HG02870 (cell line): Measurements from ENCODE around the gene RNASE8.
A peak's percentile ranks its signal among the peaks of the same experiment; 100 is the strongest.

Experiments
- ATAC-seq: cut with Tn5 transposase; IDR thresholded peaks from one replicate; pipeline ENCODE4 v1.9.1; 2021; ENCODE audit warnings: mild to moderate bottlenecking, moderate library complexity; ENCODE audit not compliant: unreplicated experiment

RNASE8 gene

DNA sequence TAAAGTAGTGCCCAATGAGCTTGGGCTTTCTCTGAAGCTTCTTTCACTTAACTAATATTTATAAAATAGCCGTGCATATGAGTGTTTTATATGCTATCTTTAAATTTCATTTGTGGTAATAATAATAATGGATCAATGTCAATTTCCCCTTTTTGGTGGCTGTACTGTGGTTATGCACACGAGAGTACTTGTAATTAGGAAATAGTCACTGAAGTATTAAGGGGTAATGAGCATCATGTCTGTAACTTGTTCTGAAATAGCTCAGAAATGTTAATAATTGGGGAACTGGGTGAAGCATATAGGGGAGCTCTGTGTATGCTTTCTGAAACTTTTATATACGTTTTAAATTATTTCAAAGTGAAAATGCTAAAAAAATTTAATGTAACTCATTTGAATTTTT lies 7.0 kb upstream of the RNASE8 start:
- no peak for ATAC-seq

DNA sequence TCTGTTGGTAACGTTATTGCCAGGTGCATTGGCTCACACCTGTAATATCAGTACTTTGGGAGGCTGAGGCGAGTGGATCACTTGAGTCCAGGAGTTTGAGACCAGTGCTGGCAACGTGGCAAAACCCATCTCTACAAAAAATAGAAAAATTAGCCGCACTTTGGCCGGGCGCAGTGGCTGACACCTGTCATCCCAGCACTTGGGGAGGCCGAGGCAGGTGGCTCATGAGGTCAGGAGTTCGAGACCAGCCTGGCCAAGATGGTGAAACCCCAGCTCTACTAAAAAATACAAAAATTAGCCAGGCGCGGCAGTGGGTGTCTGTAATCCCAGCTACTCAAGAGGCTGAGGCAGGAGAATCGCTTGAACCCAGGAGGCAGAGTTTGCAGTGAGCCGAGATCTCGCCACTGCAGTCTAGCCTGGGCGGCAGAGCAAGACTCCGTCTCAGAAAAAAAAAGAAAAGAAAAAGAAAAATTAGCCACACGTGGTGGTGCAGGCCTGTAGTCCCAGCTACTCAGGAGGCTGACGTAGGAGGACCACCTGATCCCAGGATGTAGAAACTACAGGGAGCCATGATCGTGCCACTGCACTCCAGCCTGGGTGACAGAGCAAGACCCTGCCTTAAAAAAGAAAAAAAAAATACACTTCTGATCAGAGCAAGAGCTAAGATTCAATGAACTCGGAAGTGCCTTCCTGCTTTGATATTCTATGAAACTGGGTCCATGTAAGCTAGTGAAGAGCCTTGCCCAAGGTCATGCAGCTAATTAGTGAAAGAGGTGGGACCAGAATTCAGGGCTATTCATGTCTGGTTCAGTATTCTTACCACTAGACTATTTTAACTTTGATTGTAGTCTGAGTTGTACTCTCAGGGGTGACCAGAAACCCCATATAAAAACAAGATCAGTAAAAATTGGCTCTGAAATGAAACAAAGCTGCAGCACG lies 4.2 kb upstream of the RNASE8 start:
- no peak for ATAC-seq

DNA sequence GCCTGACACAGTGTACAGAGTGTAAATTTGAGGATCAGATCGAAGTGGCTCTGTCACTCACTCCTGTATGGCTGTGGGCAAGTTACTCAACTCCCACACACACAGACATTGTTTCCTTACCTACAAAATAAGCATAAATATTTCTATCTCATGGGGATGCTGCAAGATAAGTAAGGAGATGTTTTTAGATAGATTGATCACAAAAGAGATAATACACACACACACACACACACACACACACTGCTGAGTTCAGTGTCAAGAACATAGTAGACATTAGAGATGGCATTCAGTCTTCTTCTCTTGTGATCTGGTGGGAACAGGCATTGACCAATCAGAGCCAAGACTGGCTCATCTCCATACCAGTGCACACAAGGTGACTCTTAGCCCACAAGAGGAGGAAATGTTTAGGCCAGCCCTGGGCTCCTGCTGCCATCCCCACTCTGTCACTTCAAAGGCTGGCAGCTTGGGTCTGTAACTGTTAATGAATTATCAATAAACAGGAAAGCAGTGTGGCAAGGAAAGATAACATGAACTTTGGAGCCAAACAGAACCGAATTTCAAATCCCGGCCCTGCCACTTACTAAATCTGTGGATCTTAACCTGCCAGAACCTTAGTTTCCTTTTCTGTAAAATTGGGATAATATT lies 3.4 kb upstream of the RNASE8 start:
- ATAC-seq: no peak

DNA sequence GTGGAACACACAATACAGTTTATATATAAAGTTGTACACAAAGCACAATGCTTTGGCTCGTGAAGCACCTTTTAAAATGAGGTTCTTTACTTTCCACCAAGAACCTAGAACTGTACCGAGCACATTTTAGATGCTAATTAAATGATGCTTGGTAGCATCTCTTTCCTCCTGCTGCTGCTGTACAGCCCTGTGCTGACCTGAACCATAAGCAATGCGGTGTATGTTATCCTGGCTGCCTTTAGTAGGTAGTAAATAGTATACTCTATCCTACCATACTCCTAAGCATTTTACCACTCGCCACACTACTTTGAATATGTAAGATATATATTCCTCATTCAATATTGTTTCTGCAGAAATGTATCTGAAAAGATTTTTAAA lies 2.9 kb upstream of the RNASE8 start:
- ATAC-seq: no peak

DNA sequence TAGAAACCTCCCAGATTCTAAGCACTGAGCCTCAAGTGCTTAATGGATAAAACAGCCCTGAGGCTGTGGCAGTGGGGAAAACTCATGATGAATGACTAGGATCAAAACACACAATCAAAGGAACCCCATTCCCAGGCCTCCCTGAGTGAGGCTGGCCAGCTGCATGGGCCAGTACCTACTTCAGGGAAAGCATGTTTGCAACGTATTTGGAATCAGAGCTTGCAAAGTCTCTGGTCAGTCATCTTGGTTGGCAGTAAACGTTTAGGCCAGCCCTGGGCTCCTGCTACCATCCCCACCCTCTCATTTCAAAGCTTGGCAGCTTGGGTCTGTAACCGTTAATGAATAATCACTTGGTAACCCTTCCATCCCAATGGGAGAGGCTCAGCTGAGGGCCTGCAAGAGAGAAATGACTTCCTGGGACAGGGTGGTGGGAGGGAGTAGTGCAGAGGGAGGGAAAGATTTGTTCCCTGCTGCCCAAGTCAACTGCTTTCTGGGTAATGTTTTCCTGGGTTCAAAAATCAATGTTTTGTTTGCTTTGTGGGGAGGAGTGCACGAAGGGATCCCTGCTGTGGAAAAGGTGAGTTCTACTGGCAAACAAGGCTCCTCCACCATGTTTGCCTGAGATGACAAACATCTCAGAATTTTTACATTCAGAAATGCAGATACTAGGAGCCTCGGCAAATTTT lies 2.0 kb upstream of the RNASE8 start:
- no peak for ATAC-seq

DNA sequence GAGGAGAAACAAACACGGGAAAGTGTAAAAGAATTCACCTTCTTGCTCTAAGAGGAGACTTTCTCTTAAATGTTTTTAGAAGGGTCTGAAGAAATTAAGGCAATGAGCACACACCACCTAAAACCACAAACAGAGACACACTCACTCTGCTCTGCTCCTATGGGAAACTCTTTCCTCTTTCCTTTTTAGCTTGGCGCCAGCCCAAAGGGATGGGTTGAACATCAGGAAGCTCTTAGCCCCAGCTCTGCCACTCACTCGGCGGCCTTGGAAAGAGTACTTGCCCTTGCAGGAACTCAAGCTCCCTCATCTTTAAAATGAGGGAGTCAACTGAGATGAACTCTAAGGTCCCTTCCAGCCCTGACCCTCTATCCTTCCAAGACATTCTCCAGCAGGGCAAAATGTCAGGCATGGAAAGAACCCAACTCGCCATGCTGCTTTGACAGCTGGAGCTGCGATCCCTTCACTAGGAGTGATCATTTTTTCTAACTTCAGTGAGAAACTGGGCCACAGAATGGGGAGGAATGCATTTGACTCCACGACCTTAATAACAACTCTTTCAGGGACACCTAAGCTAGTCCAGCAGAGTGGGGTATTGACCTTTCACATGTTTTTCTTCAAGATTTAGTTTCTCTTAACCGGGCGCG lies 980 bp upstream of the RNASE8 start:
- no peak for ATAC-seq

DNA sequence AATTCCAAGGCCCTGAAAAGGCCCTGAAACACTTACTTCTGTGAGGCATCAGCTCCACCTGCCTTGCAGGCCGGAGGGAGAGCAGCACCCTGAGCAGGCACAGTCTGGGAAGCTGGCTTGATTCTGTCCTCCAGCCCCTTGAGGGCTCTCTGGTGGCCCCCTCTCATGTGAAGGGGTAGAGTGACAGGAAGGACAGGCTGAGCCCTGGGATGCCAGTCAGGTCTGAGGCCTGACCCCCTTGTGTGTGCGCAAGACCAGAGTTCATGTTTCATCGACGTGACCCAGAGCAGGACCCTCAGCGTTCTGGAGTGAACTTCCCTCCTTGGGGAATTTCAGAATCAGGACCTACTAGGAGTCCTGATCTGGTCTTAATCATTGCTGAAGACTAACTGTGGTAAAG lies 1.3 kb downstream of the RNASE8 start:
- no peak for ATAC-seq

DNA sequence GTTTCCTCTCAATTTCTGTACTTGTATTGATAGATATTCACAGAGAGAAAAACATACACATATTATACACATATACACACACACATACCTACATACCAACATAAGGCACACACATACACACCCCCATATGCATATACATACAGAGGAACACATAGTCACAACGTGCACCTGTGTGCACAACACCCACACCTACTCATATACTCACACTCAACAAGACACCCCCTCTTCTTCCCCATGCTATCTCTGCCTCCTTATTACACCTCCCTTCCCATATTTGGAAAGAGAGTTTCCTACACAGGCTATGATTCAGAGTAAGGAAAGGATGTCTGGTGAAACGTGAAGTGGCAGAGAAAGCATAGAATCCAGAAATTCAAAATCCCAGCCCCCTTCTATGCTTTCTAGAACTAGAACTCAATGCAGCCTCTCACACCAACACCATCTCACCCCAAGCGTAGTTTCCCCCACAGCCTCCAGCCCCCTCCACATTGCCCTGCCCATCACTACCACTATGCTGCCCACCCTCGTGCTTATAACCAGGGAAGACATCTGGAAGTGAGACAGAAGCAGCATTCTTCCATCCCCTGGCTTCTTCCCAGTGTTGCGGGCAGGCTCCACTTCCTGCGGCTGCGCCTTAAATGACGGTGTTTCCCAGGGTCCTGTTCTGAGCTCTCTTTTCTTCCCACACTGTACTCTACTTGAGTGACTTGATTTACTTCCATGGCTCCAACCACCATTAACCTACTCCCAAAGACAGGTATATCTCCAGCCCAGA lies 2.4 kb downstream of the RNASE8 start:
- ATAC-seq: no peak

DNA sequence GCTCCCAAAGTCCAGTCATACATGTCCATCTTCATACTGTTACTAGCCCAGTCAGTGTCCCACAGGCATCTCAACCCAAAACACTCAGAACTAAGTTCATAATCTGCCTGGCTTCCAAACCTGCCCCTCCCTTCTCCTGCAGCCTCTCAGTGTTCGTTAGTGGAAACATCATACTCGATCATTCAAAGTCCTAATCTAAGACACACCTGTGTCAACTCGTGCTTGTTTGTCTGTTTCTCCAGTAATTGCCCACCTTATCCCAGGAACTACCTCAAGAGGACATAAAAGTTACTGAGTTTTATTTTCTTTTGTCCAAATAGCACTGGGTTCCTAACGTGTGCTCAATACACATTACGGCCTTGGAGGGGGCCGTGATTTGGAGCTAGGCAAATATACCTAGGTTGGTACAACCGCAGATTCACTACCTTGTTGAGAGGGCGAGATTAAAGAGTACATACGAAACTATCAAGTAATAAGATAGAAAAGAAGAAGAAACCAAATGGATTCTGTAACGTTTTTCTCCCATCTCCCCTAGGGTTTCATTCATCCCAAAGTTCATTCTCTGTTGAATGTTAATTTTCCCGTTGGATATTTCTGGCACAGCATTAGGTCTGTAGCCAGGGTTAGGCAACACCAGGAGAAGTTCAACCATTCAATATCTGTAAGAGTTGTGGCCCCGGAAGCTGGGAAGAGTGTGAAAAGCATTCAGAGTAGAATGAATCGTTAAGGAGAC lies 3.2 kb downstream of the RNASE8 start:
- no peak for ATAC-seq

DNA sequence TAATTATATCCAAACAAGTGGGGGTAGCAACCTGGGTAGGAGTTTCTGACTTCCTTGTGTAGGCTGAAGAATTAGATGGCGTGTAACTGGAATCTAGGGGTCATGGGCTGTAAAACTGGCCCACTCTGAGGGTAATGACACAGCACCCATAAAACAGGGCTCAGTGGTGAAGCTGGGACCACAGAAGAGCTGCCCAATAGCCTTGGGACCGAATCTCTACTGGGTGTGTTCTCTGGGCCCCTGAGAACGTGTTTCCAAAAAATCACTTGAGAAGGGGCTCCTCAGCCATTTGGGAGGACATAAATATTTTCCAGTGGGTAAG lies 3.7 kb downstream of the RNASE8 start:
- ATAC-seq: no peak

DNA sequence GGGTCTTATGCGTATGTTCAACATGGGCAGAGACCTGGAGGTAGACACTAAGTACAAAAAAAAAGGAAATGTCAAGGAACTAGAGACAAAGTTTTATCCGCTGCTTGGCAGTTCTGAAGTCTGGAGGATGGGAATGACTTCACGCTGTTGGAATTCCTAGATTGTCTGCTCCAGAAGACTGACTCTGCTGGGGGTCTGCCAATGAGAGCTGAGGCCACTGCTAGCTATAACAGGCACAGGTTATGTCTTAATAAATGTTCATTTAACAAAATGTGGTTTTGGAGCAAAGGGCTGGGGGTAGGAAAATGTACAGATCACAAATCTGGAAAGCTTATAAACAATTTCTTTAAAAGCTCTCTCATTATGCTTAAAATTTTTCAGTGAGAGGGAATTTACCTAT lies 5.9 kb downstream of the RNASE8 start:
- ATAC-seq: no peak

DNA sequence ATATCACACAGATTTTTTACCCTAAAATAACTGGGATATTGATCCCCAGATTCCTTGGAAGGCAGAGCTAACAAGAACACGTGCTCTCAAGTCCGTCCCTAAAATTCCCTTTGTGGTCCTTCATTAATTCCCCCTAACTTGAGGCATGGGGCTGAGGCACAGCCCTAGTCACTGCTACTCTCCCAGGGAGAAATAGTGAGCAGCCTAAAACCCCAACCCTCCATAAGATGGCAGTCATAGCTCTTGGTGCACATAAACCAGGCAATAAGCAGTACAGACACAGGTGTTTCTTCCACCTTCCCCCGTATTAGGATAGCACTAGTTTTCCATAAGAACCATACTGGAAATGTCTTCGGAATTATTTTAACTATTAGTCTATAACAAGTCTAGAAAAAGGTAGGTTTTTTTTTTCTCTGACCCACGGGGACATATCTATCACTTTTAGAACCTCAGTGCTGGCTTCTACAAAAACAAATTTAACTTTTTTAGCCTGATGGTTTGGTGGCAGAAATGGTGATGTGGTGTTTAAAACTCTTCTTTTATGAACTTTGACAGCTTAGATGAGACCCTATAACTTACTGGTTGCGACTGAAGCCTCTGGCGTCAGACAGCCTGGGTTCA lies 9.4 kb downstream of the RNASE8 start:
- no peak for ATAC-seq

DNA sequence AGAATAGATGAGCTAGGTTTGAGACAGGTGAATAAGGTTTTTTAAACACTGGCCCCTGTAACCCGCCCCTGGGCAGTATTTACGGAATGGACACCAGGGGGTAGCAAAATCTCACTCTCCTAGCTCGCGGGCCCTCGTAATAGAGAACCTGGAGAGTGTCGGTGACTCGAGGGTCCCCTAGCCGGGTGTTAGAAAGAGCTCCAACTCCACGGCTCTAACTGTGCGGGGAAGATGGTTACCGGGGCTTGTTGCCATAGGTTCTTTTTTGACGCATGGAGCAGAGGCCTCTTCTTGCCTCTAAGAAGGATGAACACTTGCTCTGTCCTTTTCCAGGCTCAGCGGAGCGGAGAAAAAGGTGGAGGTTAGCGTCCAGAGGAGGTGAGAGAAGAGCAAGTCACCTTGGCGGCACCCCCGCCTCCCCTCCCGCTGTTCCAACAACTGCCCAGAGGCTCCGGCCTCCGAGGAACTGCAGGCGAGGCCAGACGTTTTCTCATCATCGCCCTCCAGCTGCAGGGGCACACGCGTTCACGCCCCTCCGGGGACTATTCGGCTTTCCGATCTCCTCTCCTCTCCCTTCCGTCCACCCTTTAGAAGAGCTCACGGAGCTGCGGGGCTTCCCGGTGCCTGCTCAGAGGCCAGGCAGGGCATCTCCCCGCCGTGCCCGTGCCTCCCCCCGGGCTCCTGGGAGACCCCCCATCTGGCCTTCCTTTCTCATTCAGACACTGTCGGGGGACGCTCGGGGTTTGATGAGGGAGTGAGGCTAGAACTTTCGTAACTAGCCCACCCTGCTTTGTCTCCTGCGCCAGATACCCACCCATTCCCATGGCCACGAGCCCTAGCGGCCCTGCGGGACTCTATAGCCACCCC lies 11.1 kb downstream of the RNASE8 start:
- no peak for ATAC-seq

DNA sequence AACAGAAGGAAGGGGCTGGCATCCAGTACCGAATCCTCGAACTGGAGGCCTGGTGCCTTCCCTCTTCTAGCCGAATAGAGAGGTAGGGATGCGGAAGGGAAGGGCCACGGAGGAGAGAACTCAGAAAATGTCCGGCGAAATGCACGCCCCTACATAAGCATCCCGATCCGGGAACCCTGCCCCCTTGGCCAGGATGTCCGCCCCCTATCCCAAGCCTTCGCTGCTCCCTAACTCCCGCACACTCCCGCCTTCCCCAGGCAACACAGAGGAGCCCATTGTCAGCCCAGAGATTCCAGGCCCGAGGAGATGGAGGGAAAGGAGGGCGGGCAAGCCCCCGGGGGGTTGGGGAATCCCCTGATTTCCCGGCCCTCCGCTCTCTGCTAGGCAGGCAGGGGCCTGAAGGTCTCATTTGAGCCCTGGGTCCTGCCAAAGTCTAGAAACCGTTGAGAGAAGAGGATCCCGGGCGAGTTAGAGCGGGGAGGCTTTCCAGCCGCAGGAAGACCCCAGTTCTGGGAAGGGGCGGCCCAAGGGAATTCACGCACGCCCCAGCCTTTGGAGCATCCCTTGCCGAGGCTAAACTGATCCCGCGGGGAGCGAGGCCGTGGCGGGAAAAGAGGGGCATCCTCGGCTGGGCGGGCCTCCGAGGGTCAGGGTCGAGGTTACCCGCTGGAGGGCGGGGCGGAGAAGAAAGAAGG lies 11.9 kb downstream of the RNASE8 start:
- no peak for ATAC-seq

DNA sequence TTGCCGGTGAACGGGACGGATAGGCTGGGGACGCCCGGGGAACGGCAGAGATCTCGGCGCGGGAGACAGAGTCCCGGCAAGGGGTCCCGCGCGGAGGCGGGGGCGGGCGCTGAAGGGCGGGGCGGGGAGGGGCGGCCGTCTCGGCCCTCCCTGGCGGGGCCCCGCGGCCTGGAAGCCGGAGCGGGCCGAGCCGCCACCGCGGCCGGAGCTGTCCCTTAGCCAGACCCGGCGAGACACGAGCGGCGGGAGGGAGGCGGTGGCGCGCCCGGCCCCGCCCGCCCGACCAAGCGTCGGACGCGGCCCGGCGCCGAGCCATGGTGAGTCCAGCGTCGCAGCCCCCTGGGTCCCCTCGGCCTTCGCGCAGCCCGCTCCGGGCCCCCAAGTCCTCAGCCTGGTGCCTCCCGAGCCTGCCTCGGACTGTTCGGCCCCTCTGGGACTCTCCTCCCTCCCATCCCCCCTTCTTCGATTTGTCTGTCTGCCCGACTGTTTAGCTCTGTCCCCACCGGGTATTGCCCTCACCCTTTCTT lies 12.5 kb downstream of the RNASE8 start, which contains the start of gene ARHGEF40:
Gene ARHGEF40 (plus strand): TSS at position 222 of the 527 bp plus-strand sequence. CDS start 93 bp downstream, at position 315.
- ATAC-seq: no peak

DNA sequence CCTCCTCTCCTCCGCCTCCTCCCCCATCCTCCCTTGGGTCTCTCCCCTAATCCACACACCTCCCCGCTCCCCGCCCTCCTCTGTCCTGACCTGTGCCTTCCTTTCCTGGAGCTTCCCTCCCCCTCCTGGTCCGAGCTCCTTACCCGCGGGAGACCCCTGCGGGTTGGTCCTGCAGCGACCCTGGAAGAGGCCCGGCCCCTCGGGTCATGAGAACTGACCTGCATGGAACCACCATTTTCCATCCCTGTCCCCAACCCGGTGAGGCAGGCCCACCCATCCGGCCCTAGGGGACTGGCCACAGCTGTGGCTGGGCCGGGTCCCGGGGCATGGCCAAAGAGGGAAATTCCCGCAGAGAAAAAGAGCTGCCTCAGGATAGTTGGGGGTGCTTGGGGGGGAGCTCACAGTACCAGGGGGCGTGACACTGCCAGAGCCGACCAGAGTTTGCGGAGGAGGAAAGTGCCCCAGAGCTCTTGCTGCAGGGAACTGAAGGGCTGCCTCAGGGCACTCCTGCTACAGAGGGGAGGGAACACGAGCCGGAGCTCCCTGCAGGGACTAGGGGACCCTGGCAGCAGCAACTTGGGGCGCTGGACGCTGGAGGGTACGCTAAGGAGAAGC lies 13.1 kb downstream of the RNASE8 start:
- peak; percentile 8 for ATAC-seq
